DOHH2 (cell line): ENCODE measurements around the gene GABPB1.
A peak's percentile ranks its signal among the peaks of the same experiment; 100 is the strongest.

Experiments used
- H3F3A ChIP-seq: fragments of 200-600 bp; sonication (generic), shearing (Covaris generic); 2 replicates; pipeline ENCODE4 v1.6.0; 2016; ENCODE audit warnings: antibody characterized with exemption, mild to moderate bottlenecking; ENCODE audit not compliant: control insufficient read depth, insufficient read depth
- H3K27ac ChIP-seq: fragments of 200-600 bp; sonication (generic); 2 replicates; pipeline ENCODE4 v1.5.1; 2014; ENCODE audit warnings: low read depth, mild to moderate bottlenecking, low read length, moderate library complexity
- H3K27me3 ChIP-seq: fragments of 200-600 bp; sonication (generic); 2 replicates; pipeline ENCODE4 v1.6.1; 2014; ENCODE audit warnings: mild to moderate bottlenecking, low read length, mixed read lengths; ENCODE audit not compliant: control insufficient read depth
- H3K36me3 ChIP-seq: fragments of 200-600 bp; sonication (generic); 2 replicates; pipeline ENCODE4 v1.6.1; 2014; ENCODE audit warnings: mild to moderate bottlenecking, low read length, moderate library complexity, mixed read lengths; ENCODE audit not compliant: control insufficient read depth
- H3K4me1 ChIP-seq: fragments of 200-600 bp; sonication (generic); 2 replicates; pipeline ENCODE4 v1.6.1; 2014; ENCODE audit warnings: mild to moderate bottlenecking, low read length, mixed read lengths; ENCODE audit not compliant: control insufficient read depth
- H3K4me2 ChIP-seq: fragments of 200-600 bp; sonication (generic); 2 replicates; pipeline ENCODE4 v1.6.0; 2014; ENCODE audit warnings: mild to moderate bottlenecking, low read length, moderate library complexity
- H3K4me3 ChIP-seq: fragments of 200-600 bp; sonication (generic); 2 replicates; pipeline ENCODE4 v1.5.1; 2014; ENCODE audit warnings: mild to moderate bottlenecking, low read length, mixed read lengths
- H3K79me2 ChIP-seq: fragments of 200-600 bp; sonication (generic); 2 replicates; pipeline ENCODE4 v1.6.1; 2014; ENCODE audit warnings: mild to moderate bottlenecking, low read length, mixed read lengths; ENCODE audit not compliant: control insufficient read depth
- H3K9me2 ChIP-seq: fragments of 200-600 bp; sonication (generic); replicated peaks from 2 replicates; pipeline ENCODE4 v1.6.1; 2014; ENCODE audit warnings: mild to moderate bottlenecking, low read length, mixed read lengths; ENCODE audit not compliant: control insufficient read depth
- H3K9me3 ChIP-seq: fragments of 200-600 bp; sonication (generic); 2 replicates; pipeline ENCODE4 v1.6.1; 2014; ENCODE audit warnings: antibody characterized with exemption, low read length, mixed read lengths; ENCODE audit not compliant: control insufficient read depth, insufficient read depth
- H4K20me1 ChIP-seq: fragments of 200-600 bp; sonication (generic); 2 replicates; pipeline ENCODE4 v1.6.0; 2014; ENCODE audit warnings: low read depth, mild to moderate bottlenecking, antibody characterized with exemption, low read length, moderate library complexity; ENCODE audit not compliant: control insufficient read depth, insufficient read depth
- CTCF ChIP-seq: fragments of 200-600 bp; sonication (generic); IDR thresholded peaks from one replicate; pipeline ENCODE4 v1.5.1; 2014; ENCODE audit warnings: antibody characterized with exemption, mild to moderate bottlenecking, low read depth, low read length; ENCODE audit not compliant: poor library complexity, severe bottlenecking
- EZH2phosphoT487 ChIP-seq: fragments of 200-600 bp; sonication (generic); IDR thresholded peaks from 2 replicates; pipeline ENCODE4 v1.6.1; 2017; ENCODE audit warnings: borderline replicate concordance, mild to moderate bottlenecking, antibody characterized with exemption, low read length, moderate library complexity, mixed read lengths

The GABPB1 gene

DNA sequence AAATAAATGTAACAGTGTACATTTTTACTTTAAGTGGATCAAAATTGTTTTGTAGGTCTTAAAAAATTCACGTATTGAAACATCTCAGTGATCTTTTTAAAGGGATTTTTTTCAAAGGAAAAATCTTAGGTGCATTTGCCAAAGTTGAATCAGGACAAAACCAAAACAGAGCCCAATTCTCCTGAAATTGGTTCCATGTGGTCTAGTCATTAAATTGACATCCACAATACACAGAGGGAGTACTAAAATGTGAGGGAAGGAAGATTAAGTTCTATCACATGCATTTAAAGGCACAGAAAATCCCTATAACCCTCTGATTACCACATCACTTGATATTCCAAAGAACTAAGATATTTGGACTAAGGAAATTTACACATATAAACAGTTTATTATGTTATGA lies 50.2 kb downstream of the GABPB1 start:
- H4K20me1 ChIP-seq: no peaks in the 10 kb centered on the region
- no peaks in the 10 kb centered on the region for H3K9me2 ChIP-seq
- H3K27me3 ChIP-seq: no peaks in the 10 kb centered on the region
- TF ChIP-seq EZH2phosphoT487: no peak
- TF ChIP-seq CTCF: no peak
- H3K4me3 ChIP-seq: no peak overlapping the region
- no peak overlapping the region for H3K27ac ChIP-seq
- no peaks in the 10 kb centered on the region; the same call in 1 of the 2 replicates for H3K9me3 ChIP-seq
- peaks cover 11% of the 10 kb centered on the region for H3K4me1 ChIP-seq
- no peak overlapping the region for H3K4me2 ChIP-seq
- H3K79me2 ChIP-seq: no peaks in the 10 kb centered on the region
- H3K36me3 ChIP-seq: peaks cover 47% of the 10 kb centered on the region
- no peaks in the 10 kb centered on the region for H3F3A ChIP-seq

GRCh38 chr15:50302581-50302980 lies 52.4 kb downstream of the GABPB1 start:
- Histone ChIP-seq H3K9me2 (no peaks in the 10 kb centered on the region), H3K9me3 (no peaks in the 10 kb centered on the region), H3K27ac (no peak overlapping the region), H3K4me3 (no peak overlapping the region), H4K20me1 (no peaks in the 10 kb centered on the region), H3K4me2 (0 out of 2 replicates have a peak overlapping the region, but pooled peaks have one; percentile 12), H3K79me2 (no peaks in the 10 kb centered on the region), H3K27me3 (no peaks in the 10 kb centered on the region), H3K36me3 (peaks cover 49% of the 10 kb centered on the region), H3F3A (no peaks in the 10 kb centered on the region), H3K4me1 (peaks cover 11% of the 10 kb centered on the region)
- TF ChIP-seq EZH2phosphoT487: no peak
- TF ChIP-seq CTCF: no peak

DNA sequence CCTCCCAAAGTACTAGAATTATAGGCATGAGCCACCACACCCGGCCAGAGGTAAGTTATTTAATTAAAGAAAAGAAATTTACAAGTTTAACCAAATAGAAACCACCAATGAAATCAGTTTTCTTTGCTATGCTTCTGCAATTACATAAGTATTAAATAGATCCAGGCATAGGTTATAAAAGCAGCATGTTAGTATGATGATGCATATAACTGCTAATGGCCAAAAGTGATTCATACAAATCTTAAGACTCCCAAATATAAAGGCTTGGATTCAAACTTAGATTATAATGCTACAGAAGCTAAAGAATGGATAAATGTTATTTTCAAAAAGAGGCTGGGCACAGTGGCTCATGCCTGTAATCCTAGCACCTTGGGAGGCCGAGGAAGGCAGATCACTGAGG lies 56.7 kb downstream of the GABPB1 start:
- peaks cover 11% of the 10 kb centered on the region for H3K4me1 ChIP-seq
- no peaks in the 10 kb centered on the region for H3K79me2 ChIP-seq
- H3K27me3 ChIP-seq: no peaks in the 10 kb centered on the region
- no peak overlapping the region for H3K4me2 ChIP-seq
- H3K9me2 ChIP-seq: no peaks in the 10 kb centered on the region
- no peaks in the 10 kb centered on the region for H4K20me1 ChIP-seq
- peaks cover 37% of the 10 kb centered on the region for H3K36me3 ChIP-seq
- H3F3A ChIP-seq: no peaks in the 10 kb centered on the region
- H3K4me3 ChIP-seq: no peak overlapping the region
- TF ChIP-seq EZH2phosphoT487 (no peak), CTCF (no peak)
- H3K27ac ChIP-seq: no peak overlapping the region
- no peaks in the 10 kb centered on the region for H3K9me3 ChIP-seq
